NCI-H524 treated with DMSO at 0.1 percent for 48 hours (cell line): ENCODE results near the gene WNT9B.
"Not testable (repeated sequence)": the region's sequence is repeated elsewhere in the genome, so short reads cannot be mapped to it uniquely, and the experiment has no call there.

Source experiments
- DNase-seq: peaks from one replicate; lab custom pipeline; 2025; lab: John Stamatoyannopoulos, UW

The WNT9B gene

DNA sequence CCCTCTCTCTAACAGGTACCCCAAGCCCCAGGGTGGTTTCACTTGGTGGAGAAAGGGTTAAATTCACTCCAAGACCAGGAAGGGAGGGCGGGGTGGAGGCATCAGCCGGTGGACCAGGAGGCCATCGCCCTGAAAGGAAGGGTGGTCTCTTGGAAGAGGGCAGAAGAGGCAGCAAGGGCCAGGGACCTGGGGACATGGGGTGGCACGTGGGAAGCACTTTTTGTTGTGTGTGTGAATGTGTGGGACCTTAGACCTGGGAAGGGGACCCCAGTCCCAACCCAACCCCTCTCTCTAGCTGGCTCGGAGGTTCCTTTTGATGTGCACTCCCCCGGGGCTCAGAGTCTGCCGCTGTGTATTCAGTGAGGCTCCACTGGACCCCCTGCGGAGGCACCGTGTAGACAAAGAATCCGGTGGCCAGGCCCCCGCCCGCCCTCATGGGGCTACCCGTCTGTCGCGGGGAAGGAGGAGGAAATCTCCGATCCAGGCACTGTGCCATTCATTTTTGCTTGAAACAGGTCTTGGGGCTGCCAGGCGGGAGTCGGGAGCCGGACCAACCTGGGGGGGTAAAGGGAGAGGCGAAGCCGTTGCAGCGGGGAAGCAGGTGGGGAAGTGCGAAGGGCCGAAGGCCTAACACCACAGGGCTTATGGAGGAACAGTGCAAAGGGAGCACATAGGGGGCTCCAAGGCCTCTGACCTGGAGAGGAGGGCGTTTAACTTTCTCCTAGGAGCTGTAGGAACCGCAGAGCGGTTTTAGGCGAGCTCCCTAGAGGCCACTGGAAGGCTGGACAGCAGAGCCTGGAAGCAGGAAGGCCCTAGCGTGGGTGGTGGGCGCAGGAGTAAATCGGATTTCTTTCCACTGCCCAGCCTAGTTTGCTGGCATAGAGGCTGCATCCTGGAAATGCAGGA, 29.6 kb upstream of the WNT9B start:
- no peak for DNase-seq

DNA sequence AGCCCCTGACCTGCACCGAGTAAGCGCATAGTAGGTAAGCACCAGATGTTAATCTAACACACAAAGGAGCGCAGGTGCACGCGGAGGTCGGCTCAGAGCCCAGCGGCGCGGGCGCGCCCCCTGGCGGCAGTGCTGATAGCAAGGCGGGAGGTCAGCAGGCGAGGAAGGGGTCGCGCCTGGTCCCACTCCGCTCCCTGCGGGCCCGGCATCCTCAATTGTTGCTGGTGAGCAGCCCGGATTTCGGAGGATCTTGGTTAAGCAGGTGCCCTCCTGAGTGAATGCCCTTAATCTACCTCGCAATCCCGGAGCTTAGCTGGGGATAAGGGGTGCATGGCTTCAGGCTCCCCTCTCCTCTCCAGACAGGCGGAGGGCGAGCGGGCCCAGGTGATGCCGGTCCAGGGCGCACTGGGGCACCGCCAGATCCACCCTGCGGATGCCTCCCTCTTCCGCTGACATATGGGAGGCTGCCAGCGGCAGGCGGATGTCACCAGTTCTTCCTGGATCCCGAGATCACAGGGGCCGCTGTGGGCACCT, 28.9 kb upstream of the WNT9B start:
- DNase-seq, result no peak

- no peak for DNase-seq
Observed at GRCh38 chr17:46823657-46824056, 27.7 kb upstream of the WNT9B start.

DNA sequence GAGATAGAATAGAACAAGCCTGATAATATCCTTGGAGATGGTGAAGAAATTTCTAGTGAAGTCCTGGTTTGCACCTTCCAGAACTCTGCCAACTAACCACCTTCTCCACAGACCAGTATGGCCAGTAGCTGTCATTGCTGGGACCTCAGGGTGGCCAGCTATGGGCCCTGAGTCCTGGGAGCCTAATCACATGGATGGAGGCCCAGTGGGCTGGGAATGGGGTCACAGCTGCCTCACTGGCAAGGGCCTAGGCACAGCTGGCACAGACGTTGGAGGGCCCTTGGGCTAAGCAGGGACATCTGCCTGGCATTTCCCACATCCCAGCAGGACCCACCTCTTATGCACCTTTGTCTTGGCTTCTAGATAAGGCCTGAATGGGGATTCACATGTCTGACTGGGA, 25.3 kb upstream of the WNT9B start:
- no peak for DNase-seq

- no peak for DNase-seq
Observed at GRCh38 chr17:46827274-46827673, 24.1 kb upstream of the WNT9B start.

DNA sequence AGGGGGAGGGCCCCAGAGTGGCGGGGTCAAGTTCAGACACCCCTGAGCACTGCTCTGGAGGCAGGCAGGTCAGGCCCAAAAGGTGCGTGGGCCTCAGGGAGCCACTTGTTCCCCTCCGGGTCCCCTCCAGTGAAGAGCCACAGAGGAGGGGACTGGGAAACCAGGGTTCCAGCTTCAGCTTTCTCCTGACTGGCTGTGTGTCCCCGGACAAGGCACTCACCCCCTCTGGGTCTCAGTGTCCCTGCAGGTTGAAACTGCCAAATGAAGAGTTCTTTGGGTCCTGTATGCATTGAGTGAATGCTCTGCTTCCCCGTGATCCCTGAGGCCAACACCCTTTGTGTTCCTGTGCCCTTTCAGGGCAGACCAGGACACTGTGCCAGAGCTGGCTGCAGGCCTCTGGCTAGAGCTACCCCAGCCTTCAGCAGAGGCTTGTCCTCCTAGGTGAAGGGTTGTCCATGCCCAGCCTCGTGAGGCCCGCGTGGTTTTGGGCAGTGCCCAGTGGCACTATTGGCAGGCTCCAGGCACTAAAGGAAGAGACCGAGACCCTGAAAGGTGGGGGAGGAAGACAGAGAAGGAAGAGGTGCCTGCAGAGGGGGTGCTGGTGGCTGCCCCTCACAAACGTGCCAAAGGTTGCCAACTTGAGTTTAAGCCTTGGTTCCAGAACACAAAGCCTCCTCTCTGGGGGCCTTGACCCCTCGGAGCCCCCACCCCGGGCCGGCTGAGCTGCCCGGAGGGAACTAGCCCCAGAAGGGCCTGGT, 19.6 kb upstream of the WNT9B start:
- no peak for DNase-seq

- DNase-seq, result no peak
Observed at GRCh38 chr17:46832331-46832821, 19.0 kb upstream of the WNT9B start.

DNA sequence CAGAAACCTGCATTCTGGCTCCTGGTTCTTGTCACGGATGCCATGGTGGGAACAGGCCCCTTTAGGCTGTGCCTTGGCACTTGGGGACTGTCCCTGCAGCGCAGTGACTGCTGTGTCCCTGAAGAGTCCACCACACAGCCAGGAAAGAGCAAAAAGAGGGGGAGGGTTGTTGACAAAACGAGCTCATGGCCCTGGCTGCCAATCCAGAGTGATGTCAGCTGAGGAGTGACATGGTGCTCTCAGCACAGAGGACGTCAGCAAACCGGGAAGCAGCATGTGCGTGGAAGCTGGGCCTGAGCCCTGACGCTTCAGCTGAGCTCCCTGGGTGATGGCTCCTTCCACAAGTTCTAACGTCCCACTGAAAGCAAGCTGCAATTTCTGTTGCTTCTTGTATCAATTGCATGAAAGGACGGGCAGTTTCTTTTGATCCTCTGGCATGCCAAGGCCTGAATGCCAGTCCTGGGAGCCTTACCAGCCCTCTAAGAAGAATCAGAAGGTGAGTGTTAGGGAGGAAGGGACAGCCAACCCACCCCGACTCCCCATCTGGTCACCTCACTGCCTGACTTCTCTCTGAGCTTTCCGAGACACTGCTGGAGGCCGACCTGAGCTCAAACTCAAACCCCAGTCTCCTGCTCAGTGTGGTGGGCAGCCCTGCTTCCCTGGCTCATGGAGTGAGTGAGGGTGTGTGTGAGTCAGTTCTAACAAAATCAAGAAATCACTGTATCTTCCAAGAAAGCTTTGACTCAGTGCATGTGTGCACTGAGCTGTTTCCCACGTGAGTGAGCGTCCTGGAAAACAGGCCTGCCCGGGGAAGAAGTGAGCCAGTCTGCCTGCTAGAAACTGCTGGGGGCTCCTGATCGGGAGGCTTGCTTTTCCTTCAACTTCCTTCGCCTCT, 18.2 kb upstream of the WNT9B start:
- no peak for DNase-seq

- DNase-seq, result no peak
Observed at GRCh38 chr17:46833840-46834208, 17.6 kb upstream of the WNT9B start.

DNA sequence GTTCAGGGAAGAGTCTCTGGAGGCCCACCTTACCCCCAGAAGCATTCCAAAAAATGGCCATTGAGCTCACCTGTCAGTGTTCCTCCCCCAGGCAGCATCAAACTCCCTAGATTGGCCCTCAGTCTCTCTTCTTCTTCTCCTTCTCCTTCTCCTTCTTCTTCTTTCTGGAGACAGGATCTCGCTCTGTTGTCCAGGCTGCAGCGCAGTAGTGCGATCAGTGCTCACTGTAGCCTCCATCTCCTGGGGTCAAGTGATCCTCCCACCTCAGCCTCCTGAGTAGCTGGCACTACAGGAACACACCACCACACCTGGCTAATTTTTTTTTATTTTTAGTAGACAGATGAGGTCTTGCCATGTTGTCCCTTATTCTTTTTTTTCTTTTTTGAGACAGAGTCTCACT, 16.5 kb upstream of the WNT9B start:
- DNase-seq, result no peak

DNA sequence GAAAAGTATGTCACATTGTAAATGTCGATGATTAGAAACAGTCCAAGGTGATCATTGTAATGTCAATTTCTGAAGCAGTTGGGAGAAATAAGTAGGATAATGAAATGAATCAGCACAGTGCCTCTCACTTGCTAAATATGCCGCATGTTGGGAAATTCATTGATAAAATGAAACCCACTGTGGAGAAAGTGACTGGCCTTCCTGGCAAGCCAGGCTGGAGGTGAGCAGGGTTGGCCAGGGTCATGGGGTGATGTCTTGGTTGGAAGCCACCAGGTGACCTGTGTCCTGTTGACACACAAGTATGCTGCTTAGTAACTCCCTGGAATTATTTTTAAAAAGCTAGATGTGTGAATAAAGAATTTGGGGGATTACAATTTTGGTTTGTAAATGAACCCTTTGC, 14.9 kb upstream of the WNT9B start:
- no peak for DNase-seq

DNA sequence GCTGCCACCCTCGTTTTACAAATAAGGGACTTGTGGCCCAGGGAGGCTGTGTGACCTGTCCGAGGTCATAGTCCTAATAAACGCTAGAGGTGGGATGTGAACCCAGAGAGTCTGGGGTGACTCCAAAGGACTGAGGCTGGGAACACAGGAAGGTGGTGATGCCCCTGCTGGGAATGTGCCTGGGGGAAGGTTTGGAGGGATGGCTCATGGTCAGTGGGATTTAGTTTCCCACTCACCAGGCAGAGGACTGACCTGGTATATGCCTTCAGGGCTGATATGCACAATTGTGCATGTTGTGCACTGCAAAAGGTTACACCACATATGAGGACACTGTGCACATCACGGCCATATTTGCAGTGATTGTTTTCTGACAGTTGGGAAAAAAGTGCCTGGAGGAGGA, 13.9 kb upstream of the WNT9B start:
- DNase-seq, result no peak

DNA sequence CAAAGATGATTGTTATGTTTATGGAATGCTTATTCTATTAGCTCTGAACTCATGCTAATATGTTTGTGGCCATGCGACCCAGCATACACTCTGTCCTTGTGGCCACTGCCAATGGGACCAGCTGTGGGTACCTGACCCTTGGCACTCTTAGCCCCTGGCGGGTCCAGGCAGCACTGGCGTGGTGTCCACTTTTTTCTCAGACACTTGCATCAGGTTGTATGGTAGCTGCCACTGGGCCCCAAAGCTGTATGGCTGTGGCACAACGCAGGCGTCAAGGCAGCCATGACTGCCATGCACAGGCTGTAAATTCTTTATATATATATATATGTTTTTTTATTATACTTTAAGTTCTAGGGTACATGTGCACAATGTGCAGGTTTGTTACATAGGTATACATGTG, 12.2 kb upstream of the WNT9B start:
- no peak for DNase-seq

DNA sequence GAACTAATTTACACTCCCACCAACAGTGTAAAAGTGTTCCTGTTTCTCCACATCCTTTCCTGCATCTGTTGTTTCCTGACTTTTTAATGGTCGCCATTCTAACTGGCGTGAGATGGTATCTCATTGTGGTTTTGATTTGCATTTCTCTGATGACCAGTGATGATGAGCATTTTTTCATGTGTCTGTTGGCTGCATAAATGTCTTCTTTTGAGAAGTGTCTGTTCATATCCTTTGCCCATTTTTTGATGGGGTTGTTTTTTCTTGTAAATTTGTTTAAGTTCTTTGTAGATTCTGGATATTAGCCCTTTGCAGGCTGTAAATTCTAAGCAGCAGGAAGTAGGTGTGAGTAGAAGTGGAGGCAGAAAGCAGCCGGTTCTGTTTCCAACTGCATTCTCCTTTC, 10.8 kb upstream of the WNT9B start:
- DNase-seq, result not testable (repeated sequence)

GRCh38 chr17:46841561-46842379, 9.6 kb upstream of the WNT9B start:
- no peak for DNase-seq

- no peak for DNase-seq
Observed at GRCh38 chr17:46842835-46843234, 8.5 kb upstream of the WNT9B start.

GRCh38 chr17:46847204-46848191, 3.9 kb upstream of the WNT9B start:
- no peak for DNase-seq

DNA sequence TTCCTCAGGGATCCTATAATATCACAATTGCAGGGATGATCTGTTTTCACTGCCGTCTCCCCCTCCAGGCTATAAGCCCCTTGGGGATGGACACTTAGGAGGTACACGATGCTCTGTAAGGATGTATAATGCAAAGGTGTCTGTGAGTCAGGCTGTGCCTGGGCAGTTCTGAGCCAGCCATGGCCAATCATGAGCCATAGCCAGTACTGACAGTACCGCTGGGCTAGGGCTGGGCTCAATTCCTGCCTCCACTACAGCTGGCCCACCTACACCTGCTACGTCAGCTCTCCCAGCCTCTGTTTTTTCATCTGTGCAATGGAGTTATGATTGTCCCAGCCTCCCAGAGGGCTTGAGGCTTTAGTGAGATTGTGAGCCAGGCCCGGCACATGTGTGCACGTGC, 2.8 kb upstream of the WNT9B start:
- no peak for DNase-seq

- DNase-seq, result no peak
Observed at GRCh38 chr17:46850688-46851028, 725 bp upstream of the WNT9B start.

GRCh38 chr17:46853896-46854444, 2.6 kb downstream of the WNT9B start:
- no peak for DNase-seq
